HepG2 (cell line): ENCODE data around the gene ARHGEF37.

Source experiments
- ASH2L ChIP-seq: fragments of 300-600, 200-600 bp; sonication (generic); IDR thresholded peaks from 2 replicates; pipeline ENCODE4 v1.7.0; 2017; ENCODE audit warnings: low read depth, mild to moderate bottlenecking, moderate library complexity, mixed read lengths, low read length; ENCODE audit not compliant: insufficient read length
- CBX5 ChIP-seq: sonication (generic); formaldehyde crosslinking; IDR thresholded peaks from 2 replicates; pipeline ENCODE4 v1.4.0; 2020; ENCODE audit warnings: missing genetic modification reagents, borderline replicate concordance
- FIP1L1 ChIP-seq: fragments of 200-400 bp; formaldehyde crosslinking; IDR thresholded peaks from 2 replicates; pipeline ENCODE4 v1.6.1; 2018; ENCODE audit warnings: low read depth, mild to moderate bottlenecking, low read length, moderate library complexity, borderline replicate concordance; ENCODE audit not compliant: insufficient read depth
- JUNB ChIP-seq: sonication (generic); formaldehyde crosslinking; IDR thresholded peaks from 2 replicates; pipeline ENCODE4 v1.8.0; 2022; ENCODE audit warnings: missing genetic modification reagents, mild to moderate bottlenecking, borderline replicate concordance
- NFE2 ChIP-seq: sonication (generic); formaldehyde crosslinking; IDR thresholded peaks from 2 replicates; pipeline ENCODE4 v1.4.0; 2020; ENCODE audit warnings: missing genetic modification reagents
- NONO ChIP-seq, 2 experiments: fragments of 450-650 bp in 1 of 2; sonication (generic) in 1 of 2; formaldehyde crosslinking in 1 of 2; IDR thresholded peaks in 1 of 2; conservative IDR thresholded peaks in 1 of 2; 2 replicates each; pipeline versions ENCODE4 v1.6.1 to v1.8.0; 2017 to 2022; ENCODE audit warnings: mild to moderate bottlenecking in 1 of 2, missing genetic modification reagents in 1 of 2, moderate library complexity in 1 of 2
- POLR2A ChIP-seq, 2 experiments: IDR thresholded peaks; 2 replicates each; pipeline ENCODE4 v1.6.1; 2011; ENCODE audit warnings: low read depth in 2 of 2, low read length in 2 of 2, mild to moderate bottlenecking in 1 of 2, moderate library complexity in 1 of 2; ENCODE audit not compliant: insufficient read depth in 1 of 2
- REST ChIP-seq, 2 experiments: IDR thresholded peaks; 2 replicates each; pipeline ENCODE4 v1.6.1; 2011 to 2012; ENCODE audit warnings: low read length in 2 of 2, borderline replicate concordance in 1 of 2, low read depth in 1 of 2, mild to moderate bottlenecking in 1 of 2, moderate library complexity in 1 of 2
- SNAI1 ChIP-seq: sonication (generic); formaldehyde crosslinking; IDR thresholded peaks from 2 replicates; pipeline ENCODE4 v1.5.0; 2020; ENCODE audit warnings: mild to moderate bottlenecking, missing genetic modification reagents, borderline replicate concordance
- TF ChIP-seq, protein P1 (sequence below), 2 experiments: fragments of 450-650 bp in 1 of 2; sonication (generic) in 1 of 2; formaldehyde crosslinking in 1 of 2; IDR thresholded peaks; 2 replicates each; pipeline versions ENCODE4 v1.6.1 to v1.8.0; 2016 to 2022; ENCODE audit warnings: antibody characterized with exemption in 1 of 2, mild to moderate bottlenecking in 1 of 2, missing genetic modification reagents in 1 of 2
- TF ChIP-seq, protein P2 (sequence below): sonication (generic); formaldehyde crosslinking; IDR thresholded peaks from 2 replicates; pipeline ENCODE4 v1.4.0; 2020; ENCODE audit warnings: missing genetic modification reagents, mild to moderate bottlenecking, borderline replicate concordance
- TF ChIP-seq, protein P3 (sequence below): sonication (generic); formaldehyde crosslinking; IDR thresholded peaks from 2 replicates; pipeline ENCODE4 v1.4.0; 2020; ENCODE audit warnings: mild to moderate bottlenecking, missing genetic modification reagents

- TF ChIP-seq CBX5 (CRISPR knock-in tag) (no peak), SNAI1 (CRISPR knock-in tag) (no peak), JUNB (CRISPR knock-in tag) (no peak), REST (IDR thresholded peaks at IDR 0.05; ENCODE audit: borderline replicate concordance in 1 of 2, low read depth in 1 of 2, low read length in 2 of 2) (no peak), POLR2A (IDR thresholded peaks at IDR 0.05; ENCODE audit: insufficient read depth in 1 of 2, low read depth in 2 of 2, low read length in 2 of 2) (no peak), ASH2L (no peak), NONO (IDR thresholded peaks at IDR 0.05) (no peak), NONO (CRISPR knock-in tag; conservative IDR thresholded peaks at IDR 0.05) (no peak), FIP1L1 (no peak), NFE2 (CRISPR knock-in tag) (no peak)
- TF ChIP-seq, protein P1, sequence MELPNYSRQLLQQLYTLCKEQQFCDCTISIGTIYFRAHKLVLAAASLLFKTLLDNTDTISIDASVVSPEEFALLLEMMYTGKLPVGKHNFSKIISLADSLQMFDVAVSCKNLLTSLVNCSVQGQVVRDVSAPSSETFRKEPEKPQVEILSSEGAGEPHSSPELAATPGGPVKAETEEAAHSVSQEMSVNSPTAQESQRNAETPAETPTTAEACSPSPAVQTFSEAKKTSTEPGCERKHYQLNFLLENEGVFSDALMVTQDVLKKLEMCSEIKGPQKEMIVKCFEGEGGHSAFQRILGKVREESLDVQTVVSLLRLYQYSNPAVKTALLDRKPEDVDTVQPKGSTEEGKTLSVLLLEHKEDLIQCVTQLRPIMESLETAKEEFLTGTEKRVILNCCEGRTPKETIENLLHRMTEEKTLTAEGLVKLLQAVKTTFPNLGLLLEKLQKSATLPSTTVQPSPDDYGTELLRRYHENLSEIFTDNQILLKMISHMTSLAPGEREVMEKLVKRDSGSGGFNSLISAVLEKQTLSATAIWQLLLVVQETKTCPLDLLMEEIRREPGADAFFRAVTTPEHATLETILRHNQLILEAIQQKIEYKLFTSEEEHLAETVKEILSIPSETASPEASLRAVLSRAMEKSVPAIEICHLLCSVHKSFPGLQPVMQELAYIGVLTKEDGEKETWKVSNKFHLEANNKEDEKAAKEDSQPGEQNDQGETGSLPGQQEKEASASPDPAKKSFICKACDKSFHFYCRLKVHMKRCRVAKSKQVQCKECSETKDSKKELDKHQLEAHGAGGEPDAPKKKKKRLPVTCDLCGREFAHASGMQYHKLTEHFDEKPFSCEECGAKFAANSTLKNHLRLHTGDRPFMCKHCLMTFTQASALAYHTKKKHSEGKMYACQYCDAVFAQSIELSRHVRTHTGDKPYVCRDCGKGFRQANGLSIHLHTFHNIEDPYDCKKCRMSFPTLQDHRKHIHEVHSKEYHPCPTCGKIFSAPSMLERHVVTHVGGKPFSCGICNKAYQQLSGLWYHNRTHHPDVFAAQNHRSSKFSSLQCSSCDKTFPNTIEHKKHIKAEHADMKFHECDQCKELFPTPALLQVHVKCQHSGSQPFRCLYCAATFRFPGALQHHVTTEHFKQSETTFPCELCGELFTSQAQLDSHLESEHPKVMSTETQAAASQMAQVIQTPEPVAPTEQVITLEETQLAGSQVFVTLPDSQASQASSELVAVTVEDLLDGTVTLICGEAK (IDR thresholded peaks at IDR 0.05) = no peak
- TF ChIP-seq, protein P1 (CRISPR knock-in tag; IDR thresholded peaks at IDR 0.05) = no peak
- TF ChIP-seq, protein P2, sequence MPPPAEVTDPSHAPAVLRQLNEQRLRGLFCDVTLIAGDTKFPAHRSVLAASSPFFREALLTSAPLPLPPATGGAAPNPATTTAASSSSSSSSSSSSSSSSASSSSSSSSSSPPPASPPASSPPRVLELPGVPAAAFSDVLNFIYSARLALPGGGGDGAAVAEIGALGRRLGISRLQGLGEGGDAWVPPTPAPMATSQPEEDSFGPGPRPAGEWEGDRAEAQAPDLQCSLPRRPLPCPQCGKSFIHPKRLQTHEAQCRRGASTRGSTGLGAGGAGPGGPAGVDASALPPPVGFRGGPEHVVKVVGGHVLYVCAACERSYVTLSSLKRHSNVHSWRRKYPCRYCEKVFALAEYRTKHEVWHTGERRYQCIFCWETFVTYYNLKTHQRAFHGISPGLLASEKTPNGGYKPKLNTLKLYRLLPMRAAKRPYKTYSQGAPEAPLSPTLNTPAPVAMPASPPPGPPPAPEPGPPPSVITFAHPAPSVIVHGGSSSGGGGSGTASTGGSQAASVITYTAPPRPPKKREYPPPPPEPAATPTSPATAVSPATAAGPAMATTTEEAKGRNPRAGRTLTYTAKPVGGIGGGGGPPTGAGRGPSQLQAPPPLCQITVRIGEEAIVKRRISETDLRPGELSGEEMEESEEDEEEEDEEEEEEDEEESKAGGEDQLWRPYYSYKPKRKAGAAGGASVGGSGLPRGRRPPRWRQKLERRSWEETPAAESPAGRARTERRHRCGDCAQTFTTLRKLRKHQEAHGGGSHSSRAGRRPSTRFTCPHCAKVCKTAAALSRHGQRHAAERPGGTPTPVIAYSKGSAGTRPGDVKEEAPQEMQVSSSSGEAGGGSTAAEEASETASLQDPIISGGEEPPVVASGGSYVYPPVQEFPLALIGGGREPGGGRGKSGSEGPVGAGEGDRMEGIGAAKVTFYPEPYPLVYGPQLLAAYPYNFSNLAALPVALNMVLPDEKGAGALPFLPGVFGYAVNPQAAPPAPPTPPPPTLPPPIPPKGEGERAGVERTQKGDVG = no peak
- TF ChIP-seq, protein P3, sequence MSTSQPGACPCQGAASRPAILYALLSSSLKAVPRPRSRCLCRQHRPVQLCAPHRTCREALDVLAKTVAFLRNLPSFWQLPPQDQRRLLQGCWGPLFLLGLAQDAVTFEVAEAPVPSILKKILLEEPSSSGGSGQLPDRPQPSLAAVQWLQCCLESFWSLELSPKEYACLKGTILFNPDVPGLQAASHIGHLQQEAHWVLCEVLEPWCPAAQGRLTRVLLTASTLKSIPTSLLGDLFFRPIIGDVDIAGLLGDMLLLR (CRISPR knock-in tag) = no peak
These were observed at the start of gene ARHGEF37 for GRCh38 chr5:149581192-149581861.
